CD4-positive, alpha-beta T cell treated with Interleukin-1 beta for 1 hour (primary cell): ENCODE measurements around the gene PAGR1.
"Not testable (repeated sequence)": the region's sequence is repeated elsewhere in the genome, so short reads cannot be mapped to it uniquely, and the experiment has no call there.

Experiments used
- DNase-seq, 2 donors: peaks; one replicate each; pipeline ENCODE4 v3.0.0-alpha.2; 2020 to 2022

PAGR1 gene

GRCh38 chr16:29793153-29793552, 22.8 kb upstream of the PAGR1 start:
- DNase-seq, result not testable (repeated sequence)

- no peak for DNase-seq
Observed at GRCh38 chr16:29794231-29794710, 21.7 kb upstream of the PAGR1 start.

- no peak for DNase-seq
Observed at GRCh38 chr16:29802416-29802935, 13.5 kb upstream of the PAGR1 start.

GRCh38 chr16:29804020-29804419, 11.9 kb upstream of the PAGR1 start:
- no peak for DNase-seq

GRCh38 chr16:29804455-29805231, 11.3 kb upstream of the PAGR1 start:
- no peak for DNase-seq

- DNase-seq, result peak; percentile 98
Observed at GRCh38 chr16:29805232-29806098, 10.5 kb upstream of the PAGR1 start.

GRCh38 chr16:29806099-29806579, 9.8 kb upstream of the PAGR1 start, which contains the start of gene MAZ:
TSS of gene MAZ (plus strand) at chr16:29806529. CDS start at chr16:29806702, 173 bp downstream.
- DNase-seq, result peak in 1 of 2 donors; percentile 79

- DNase-seq, result peak; percentile 44 to 49
Observed at GRCh38 chr16:29806641-29807425, 9.1 kb upstream of the PAGR1 start.

GRCh38 chr16:29807426-29808218, 8.3 kb upstream of the PAGR1 start:
- DNase-seq, result peak; percentile 88 to 91

GRCh38 chr16:29808219-29808900, 7.6 kb upstream of the PAGR1 start:
- peak; percentile 28 to 45 for DNase-seq

- no peak for DNase-seq
Observed at GRCh38 chr16:29809031-29809747, 6.8 kb upstream of the PAGR1 start.

GRCh38 chr16:29809850-29810698, 5.9 kb upstream of the PAGR1 start:
- DNase-seq, result peak; percentile 47 to 63

- no peak for DNase-seq
Observed at GRCh38 chr16:29810699-29811169, 5.2 kb upstream of the PAGR1 start.

- peak; percentile 83 to 87 for DNase-seq
Observed at GRCh38 chr16:29811170-29811895, 4.6 kb upstream of the PAGR1 start.

GRCh38 chr16:29811896-29812665, 3.9 kb upstream of the PAGR1 start, which contains the start of gene PRRT2:
TSS of gene PRRT2 (plus strand) at chr16:29812193. CDS start at chr16:29813055, 862 bp downstream.
- DNase-seq, result peak; percentile 49 to 58

- DNase-seq, result no peak
Observed at GRCh38 chr16:29812754-29813643, 3.0 kb upstream of the PAGR1 start.
